ENCODE results near the gene COL13A1. TPM values are rescaled to one million over a fixed set of nuclear protein-coding genes. Genes with fewer than 3 reads are reported as not detected.

COL13A1 gene
- total RNA-seq, 6 donors from 2014 or later = 4.3 to 21.2 (median 10.4) TPM

- no peaks in the 10 kb centered on the region for H3K27me3 ChIP-seq
- no peaks in the 10 kb centered on the region for H3K4me1 ChIP-seq
- no peak overlapping the region for H3K27ac ChIP-seq
- WGBS, 2 donors = 88 to 95% methylated on average over 5 of the region's 5 CpGs
- TF ChIP-seq POLR2AphosphoS5 (IDR thresholded peaks at IDR 0.05) (no peak), EP300 (IDR thresholded peaks at IDR 0.05) (no peak)
- ATAC-seq (ENCODE audit: low FRiP score in 2 of 2) = no peak
- no peak overlapping the region for H3K4me3 ChIP-seq
- no peaks in the 10 kb centered on the region for H3K36me3 ChIP-seq
- DNase-seq = no peak
- H3K9me3 ChIP-seq = peaks cover 5 to 15% (median 6%) of the 10 kb centered on the region in 4 donors
These were observed 9.9 kb upstream of the COL13A1 start for GRCh38 chr10:69791812-69792211.

DNA sequence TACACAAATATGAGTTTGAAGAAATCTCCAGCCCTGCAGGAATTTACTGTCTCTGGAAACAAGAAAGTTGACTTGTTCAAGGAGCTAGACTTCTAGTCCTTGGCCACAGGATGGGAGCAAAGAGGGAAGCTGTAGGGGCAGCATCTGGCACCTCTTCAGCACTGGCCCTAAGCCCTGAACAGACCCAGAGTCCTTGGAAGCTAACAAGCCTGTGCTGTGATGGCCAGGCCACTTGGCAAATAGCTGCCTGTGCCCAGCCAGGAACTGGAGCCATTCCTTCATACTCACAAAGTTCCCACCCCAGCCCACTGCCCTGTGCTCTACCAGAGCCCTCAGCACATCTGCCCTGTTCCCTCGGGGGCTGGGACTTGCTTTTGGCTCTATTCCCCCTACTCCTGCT lies 9.4 kb upstream of the COL13A1 start:
- DNase-seq (no peak), ATAC-seq (ENCODE audit: low FRiP score in 2 of 2) (no peak)
- Histone ChIP-seq H3K4me1 (no peaks in the 10 kb centered on the region), H3K4me3 (no peak overlapping the region), H3K27ac (no peak overlapping the region), H3K9me3 (peaks cover 5 to 15% (median 6%) of the 10 kb centered on the region in 4 donors), H3K36me3 (no peaks in the 10 kb centered on the region), H3K27me3 (no peaks in the 10 kb centered on the region)
- 44 to 59% methylated on average over 1 of the region's 1 CpG for WGBS, 2 donors
- TF ChIP-seq, protein P1, sequence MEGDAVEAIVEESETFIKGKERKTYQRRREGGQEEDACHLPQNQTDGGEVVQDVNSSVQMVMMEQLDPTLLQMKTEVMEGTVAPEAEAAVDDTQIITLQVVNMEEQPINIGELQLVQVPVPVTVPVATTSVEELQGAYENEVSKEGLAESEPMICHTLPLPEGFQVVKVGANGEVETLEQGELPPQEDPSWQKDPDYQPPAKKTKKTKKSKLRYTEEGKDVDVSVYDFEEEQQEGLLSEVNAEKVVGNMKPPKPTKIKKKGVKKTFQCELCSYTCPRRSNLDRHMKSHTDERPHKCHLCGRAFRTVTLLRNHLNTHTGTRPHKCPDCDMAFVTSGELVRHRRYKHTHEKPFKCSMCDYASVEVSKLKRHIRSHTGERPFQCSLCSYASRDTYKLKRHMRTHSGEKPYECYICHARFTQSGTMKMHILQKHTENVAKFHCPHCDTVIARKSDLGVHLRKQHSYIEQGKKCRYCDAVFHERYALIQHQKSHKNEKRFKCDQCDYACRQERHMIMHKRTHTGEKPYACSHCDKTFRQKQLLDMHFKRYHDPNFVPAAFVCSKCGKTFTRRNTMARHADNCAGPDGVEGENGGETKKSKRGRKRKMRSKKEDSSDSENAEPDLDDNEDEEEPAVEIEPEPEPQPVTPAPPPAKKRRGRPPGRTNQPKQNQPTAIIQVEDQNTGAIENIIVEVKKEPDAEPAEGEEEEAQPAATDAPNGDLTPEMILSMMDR (IDR thresholded peaks at IDR 0.05) = no peak
- TF ChIP-seq POLR2A (IDR thresholded peaks at IDR 0.05) (no peak), EP300 (IDR thresholded peaks at IDR 0.05) (no peak), POLR2AphosphoS5 (IDR thresholded peaks at IDR 0.05) (no peak)

- no peak for ATAC-seq (ENCODE audit: low FRiP score in 2 of 2)
- TF ChIP-seq POLR2A (IDR thresholded peaks at IDR 0.05) = no peak
- no peak for TF ChIP-seq POLR2AphosphoS5 (IDR thresholded peaks at IDR 0.05)
- TF ChIP-seq EP300 (IDR thresholded peaks at IDR 0.05) = no peak
- TF ChIP-seq, protein P1 (IDR thresholded peaks at IDR 0.05) = no peak
- no peaks in the 10 kb centered on the region for H3K36me3 ChIP-seq
- H3K4me3 ChIP-seq = no peak overlapping the region
- no peak overlapping the region for H3K27ac ChIP-seq
- H3K9me3 ChIP-seq = peaks cover 5 to 15% (median 6%) of the 10 kb centered on the region in 4 donors
- no peaks in the 10 kb centered on the region for H3K4me1 ChIP-seq
- no peaks in the 10 kb centered on the region for H3K27me3 ChIP-seq
- WGBS, 2 donors = 0 to 47% methylated on average over 1 of the region's 1 CpG
- DNase-seq = no peak
These were observed 7.0 kb upstream of the COL13A1 start for GRCh38 chr10:69794673-69795072.

GRCh38 chr10:69795242-69795934 lies 6.3 kb upstream of the COL13A1 start:
- TF ChIP-seq, protein P1 (IDR thresholded peaks at IDR 0.05) = no peak
- TF ChIP-seq POLR2A (IDR thresholded peaks at IDR 0.05) = no peak
- TF ChIP-seq EP300 (IDR thresholded peaks at IDR 0.05) = no peak
- TF ChIP-seq POLR2AphosphoS5 (IDR thresholded peaks at IDR 0.05) = no peak
- Histone ChIP-seq H3K27me3 (no peaks in the 10 kb centered on the region), H3K9me3 (peaks cover 5 to 15% (median 6%) of the 10 kb centered on the region in 4 donors), H3K4me1 (no peaks in the 10 kb centered on the region), H3K36me3 (no peaks in the 10 kb centered on the region), H3K4me3 (no peak overlapping the region), H3K27ac (no peak overlapping the region)
- WGBS, 2 donors = 0 to 47% methylated on average over 1 of the region's 1 CpG
- ATAC-seq (ENCODE audit: low FRiP score in 2 of 2) = no peak
- no peak for DNase-seq

- no peak for DNase-seq
- H3K27ac ChIP-seq = no peak overlapping the region
- peaks cover 18 to 21% (median 19%) of the 10 kb centered on the region in 4 donors for H3K4me1 ChIP-seq
- peaks cover 5 to 15% (median 6%) of the 10 kb centered on the region in 4 donors for H3K9me3 ChIP-seq
- peaks cover 0 to 12% (median 5%) of the 10 kb centered on the region in 4 donors for H3K27me3 ChIP-seq
- no peaks in the 10 kb centered on the region for H3K36me3 ChIP-seq
- no peak for ATAC-seq (ENCODE audit: low FRiP score in 2 of 2)
- no peak overlapping the region for H3K4me3 ChIP-seq
- TF ChIP-seq, protein P1 (IDR thresholded peaks at IDR 0.05) = no peak
- TF ChIP-seq POLR2AphosphoS5 (IDR thresholded peaks at IDR 0.05) = no peak
- TF ChIP-seq EP300 (IDR thresholded peaks at IDR 0.05) = no peak
- no peak for TF ChIP-seq POLR2A (IDR thresholded peaks at IDR 0.05)
- WGBS, 2 donors = 72 to 89% methylated on average over 7 of the region's 7 CpGs
These were observed 3.7 kb upstream of the COL13A1 start for GRCh38 chr10:69797959-69798358.

Data from upper lobe of left lung (tissue), 6 donors.